ENCODE results near the gene ADAMTSL5.
"Not testable (repeated sequence)": the region's sequence is repeated elsewhere in the genome, so short reads cannot be mapped to it uniquely, and the experiment has no call there.

ADAMTSL5 gene

DNA sequence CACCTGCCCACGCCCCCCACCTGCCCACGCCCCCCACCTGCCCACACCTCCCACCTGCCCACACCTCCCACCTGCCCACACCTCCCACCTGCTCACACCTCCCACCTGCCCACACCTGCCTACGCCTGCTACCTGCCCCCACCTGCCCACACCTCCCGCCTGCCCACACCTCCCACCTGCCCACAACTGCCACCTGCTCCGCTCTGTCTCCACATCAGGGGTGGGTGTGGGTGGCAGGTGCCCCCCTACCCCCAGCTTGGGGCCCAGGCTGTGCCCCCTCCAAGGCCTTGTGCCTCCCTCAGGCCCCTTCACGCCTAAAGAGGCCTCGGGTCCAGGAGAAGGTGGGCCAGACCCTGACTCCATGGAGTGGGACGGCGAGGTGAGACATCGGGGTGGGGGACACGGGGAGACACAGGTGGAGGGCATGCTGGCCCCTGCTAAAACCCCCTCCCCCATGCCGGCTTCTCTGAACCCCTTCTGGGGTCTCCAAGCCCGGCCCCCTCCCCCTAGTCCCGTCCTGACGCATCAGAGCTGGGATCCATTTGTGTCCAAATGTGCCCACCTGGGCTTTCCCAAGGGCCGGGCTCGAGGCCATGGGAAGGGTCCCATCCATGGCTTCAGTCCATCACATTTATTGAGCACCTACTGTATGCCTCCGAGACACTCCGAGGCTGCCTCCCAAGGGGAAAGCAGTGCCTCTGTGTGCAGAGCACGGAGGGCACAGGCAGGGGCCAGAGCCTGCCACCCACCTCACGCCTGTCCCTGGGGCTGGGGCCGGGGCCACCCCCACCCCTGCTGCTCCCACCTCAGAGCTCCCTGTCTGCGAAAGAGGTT lies 16.0 kb upstream of the ADAMTSL5 start:
- no peak for DNase-seq

DNA sequence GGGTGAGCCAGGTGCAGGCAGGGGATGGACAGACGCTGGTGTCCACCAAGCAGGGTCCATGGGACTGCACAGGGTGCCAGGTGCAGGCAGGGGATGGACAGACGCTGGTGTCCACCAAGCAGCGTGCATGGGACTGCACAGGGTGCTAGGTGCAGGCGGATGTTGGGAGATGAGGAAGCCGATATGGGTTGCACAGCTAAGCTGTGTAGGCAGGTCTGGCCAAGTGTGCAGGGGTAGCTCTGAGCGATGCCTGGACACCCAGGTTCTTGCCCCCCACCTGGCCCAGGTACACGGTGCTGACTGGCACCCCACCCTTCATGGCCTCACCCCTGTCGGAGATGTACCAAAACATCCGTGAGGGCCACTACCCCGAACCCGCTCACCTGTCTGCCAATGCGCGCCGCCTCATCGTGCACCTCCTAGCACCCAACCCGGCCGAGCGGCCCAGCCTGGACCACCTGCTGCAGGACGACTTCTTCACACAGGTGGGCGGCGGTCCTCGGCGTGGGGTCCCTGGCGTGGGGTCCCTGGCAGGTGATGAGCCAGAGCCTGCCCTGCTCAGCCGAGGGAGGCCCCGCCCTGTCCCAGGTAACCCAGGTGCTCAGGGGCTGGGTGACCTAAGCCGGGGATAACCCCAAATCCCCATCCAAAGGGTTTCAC lies 15.0 kb upstream of the ADAMTSL5 start:
- DNase-seq, result no peak

GRCh38 chr19:1526979-1527649 lies 14.3 kb upstream of the ADAMTSL5 start:
- no peak for DNase-seq

GRCh38 chr19:1526066-1526778 lies 13.4 kb upstream of the ADAMTSL5 start:
- DNase-seq, result no peak

DNA sequence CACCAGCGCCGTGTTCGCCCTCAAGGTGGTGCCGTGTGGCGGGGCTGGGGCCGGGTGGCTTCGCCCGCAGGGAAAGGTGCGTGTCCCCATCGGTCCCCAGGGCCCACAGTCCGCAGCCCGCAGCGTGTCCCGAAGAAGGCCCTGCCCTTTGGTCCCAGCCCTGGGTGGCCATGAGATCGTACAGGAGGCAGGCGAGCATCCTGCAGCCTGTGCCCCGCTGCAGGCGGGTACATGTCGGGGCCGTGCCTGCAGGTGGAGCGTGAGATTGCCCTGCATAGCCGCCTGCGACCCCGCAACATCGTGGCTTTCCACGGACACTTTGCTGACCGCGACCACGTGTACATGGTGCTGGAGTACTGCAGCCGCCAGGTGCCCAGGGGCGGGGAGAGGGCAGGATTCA lies 12.5 kb upstream of the ADAMTSL5 start:
- no peak for DNase-seq

DNA sequence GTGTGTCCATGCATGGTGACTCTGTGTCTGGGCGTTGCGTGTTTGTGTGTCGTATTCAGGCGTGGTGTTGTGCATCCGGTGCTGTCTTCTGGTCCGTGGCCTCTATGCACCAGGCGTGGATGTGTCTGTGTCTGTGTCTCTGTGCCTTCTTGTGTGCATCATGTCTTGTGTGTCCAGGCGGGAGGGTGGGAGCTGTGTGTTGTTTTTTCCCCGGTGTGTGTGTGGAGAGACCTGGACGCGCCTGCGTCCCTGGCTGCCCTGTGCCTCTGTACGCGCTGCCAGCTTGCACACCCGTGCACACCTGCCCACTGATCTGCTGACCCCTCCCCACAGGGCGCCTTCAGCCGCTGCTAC lies 12.1 kb upstream of the ADAMTSL5 start:
- no peak for DNase-seq

DNA sequence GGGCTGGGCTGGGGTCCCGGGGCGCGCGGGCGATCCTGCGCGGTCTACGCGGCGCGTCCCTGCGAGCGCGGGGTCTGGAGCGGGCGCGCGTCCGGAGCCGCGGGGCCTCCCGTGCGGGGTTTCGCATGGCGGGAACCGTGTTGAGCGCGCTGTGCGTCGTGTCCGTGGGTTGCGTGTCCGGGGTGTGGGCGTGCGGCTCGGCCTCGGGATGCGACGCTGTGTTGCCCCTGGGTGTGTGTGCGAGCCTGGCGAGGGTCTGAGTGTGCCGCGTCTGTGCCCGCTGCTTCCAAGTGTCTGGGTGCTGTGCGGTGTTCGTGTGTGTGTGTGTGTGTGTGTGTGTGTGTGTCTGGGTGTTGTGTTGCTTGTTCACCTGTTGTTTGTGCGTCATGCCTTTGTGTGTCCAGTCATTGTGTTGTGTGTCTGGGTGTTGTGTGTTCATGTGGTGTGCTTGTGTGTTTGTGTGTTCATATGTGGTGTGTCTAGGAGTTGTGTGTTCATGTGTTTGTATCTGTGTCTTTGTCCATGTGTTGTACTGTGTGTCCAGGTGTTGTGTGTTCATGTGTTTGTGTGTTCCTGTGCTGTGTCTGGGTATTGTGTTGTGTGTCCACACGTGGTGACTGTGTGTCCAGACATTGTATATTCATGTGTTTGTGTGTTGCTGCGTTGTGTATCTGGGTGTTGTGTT lies 11.6 kb upstream of the ADAMTSL5 start:
- DNase-seq, result no peak

- DNase-seq, result no peak
These were observed 10.8 kb upstream of the ADAMTSL5 start, which contains the start of gene PLK5 for GRCh38 chr19:1523412-1524286. TSS of gene PLK5 (plus strand) at chr19:1524077. CDS start at chr19:1526997, 2,920 bp downstream.

DNA sequence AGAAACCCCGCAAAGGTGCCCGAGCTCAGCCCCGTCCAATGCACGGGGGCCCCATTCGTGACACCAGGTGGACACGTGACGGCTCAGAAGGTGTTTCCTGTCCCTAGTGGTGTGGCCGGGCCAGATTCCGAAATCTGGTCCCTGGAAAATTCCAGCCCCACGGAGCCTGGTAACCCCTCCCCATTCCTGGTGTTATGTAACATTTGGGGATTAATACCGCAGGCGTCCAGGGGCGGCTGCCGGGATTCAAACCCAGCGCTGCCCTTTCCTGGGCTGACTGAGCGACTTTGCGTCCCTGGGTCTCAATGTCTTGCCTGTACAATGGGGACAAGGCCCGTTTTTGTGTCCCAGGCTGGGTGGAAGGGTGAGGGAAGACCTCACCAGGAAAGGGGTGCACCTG lies 10.0 kb upstream of the ADAMTSL5 start:
- DNase-seq, result no peak

DNA sequence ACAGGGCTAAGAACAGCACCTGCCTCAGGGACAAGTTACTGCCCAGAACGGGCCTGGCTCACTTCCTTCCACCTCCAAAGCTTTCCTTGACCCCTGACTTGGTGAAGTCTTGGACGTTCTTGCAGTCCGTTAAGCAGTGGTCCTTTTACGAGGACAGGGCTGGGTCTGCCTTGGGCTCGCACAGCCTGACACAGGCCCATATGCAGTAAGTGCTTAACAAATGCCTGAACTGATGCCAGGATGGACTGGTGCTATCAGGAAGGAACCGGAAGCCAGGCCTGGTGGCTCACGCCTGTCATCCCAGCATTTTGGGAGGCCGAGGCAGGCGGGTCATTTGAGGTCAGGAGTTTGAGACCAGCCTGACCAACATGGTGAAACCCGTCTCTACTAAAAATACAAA lies 9.2 kb upstream of the ADAMTSL5 start:
- DNase-seq, result no peak

DNA sequence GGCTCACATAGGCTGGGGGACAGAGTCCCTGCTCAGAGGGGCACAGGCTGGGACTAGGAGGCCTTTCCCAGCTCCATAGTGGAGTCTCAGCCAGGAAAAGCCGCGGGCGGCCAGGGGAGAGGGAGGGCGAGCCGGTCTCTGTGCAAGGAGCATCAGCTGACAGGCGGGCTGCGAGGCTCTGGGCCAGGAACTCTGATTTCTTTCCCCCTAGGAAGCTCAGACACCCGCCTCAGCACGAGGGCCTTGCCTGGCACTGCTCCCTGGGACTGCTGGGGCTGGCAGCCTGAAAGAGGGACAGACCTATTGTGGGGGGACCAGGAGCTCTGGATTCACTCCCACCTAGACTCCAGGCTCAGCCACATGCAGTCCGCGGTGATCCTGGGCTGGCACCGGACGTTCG lies 8.8 kb upstream of the ADAMTSL5 start:
- DNase-seq, result peak; percentile 27 to 47

DNA sequence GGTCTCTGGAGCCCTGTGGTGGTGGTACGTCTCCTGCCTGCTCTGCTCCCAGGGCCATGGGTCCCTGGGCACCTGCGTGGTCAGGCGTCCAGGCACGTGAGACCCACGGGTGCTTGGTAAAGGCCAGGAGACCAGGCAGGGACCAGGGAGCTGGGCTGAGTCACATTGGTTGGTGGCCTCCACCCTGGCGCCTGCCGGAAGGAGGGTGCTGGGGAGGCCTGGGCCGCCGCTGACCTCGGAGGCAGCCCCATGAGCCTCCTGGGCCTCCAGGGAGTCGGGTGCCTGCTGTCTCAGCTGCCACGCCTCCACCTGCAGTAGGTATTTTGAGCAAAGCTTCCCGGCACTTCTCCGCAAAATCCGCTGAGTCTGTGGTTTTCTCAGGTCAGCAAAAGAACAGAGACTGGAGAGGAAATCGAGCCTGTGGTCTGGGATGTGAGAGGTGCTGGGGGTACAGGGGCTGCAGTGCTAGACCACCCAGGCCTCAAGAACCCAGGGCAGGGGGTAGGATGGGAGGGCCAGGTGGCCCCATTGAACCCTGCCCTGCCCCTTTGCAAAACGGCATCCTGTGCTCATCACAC lies 7.5 kb upstream of the ADAMTSL5 start:
- no peak for DNase-seq

DNA sequence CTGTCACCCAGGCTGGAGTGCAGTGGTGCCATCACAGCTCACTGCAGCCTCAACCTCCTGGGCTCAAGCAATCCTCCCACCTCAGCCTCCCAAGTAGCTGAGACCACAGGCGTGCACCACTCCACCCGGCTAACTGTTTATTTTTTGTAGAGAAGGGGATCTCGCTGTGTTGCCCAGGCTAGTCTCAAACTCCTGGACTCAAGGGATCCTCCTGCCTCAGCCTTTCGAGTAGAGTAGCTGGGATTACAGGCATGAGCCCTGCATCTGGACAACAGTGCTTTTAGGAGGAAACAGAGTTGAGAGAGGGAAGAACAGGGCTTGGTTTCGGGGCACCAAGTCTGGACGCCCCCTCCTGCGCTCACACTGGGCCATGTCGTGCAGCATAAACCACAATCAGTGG lies 7.0 kb upstream of the ADAMTSL5 start:
- not testable (repeated sequence) for DNase-seq

DNA sequence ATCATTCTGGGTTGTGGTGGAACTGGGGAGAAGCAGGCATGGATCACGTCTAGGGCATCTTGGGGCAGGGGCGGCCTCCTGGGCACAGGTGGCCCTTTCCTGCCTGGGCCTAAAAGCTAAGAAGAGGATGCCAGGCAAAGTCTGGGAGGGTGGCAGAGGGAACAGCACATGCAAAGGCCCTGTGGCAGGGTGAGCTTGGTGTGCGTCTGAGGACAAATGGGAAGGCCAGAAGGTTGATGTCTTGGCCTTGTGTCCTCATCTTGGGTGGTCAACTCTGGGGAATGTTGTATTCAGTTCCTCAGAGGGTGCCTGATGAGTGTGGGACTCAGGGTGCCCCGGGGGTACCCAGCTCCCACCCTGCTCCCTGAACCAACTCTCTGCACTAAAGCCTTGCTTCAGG lies 5.7 kb upstream of the ADAMTSL5 start:
- DNase-seq, result no peak

- no peak for DNase-seq
These were observed 3.6 kb upstream of the ADAMTSL5 start for GRCh38 chr19:1516395-1516753.

GRCh38 chr19:1514986-1515721 lies 2.3 kb upstream of the ADAMTSL5 start:
- no peak for DNase-seq

GRCh38 chr19:1514295-1514661 lies 1.5 kb upstream of the ADAMTSL5 start:
- no peak for DNase-seq

DNA sequence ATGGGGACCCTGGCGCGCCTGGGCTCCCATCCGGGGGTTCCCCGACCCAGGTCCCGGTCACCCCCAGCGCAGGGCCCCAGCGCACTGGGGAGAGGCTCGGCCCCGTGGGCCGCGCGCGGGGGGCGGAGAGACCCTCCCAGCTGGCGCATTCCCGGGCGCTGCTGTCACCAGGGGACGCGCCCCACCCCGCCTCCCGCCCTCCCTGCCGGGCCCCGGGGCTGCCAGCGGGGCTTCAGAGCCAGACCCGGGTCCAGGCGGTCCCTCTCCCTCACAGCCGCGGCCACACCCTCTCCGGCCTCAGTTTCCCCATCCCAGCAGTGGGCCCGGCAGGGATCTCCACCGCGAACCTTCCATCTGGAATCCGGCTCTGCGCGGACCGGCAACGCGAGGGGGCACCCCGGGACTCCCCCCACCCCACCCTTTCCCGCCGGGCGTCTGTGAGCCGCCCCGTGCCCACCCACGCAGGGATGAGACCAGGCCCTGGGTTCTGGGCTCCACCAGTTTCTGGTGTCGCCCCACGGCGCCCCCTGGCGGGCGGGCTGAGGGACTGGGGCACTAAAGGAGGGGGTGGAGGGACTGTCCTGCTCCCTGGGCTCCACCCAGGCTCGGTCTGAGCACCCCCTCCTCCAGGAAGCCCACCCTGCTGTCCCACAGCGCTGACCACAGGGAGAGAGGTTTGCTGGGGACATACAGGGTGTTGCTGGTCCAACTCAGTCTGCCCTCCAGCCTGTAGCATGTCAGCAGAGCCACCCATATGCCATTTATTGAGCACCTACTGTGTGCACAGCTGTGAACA lies 878 bp upstream of the ADAMTSL5 start:
- no peak for DNase-seq
